GM12865 (cell line): ENCODE measurements around the gene PRSS21.

ENCODE experiments used
- DNase-seq: peaks from one replicate; pipeline ENCODE4 v3.0.0; 2010; ENCODE audit warnings: low read depth
- H3K4me3 ChIP-seq: 2 replicates; pipeline ENCODE4 v1.5.1; 2011; ENCODE audit warnings: mild to moderate bottlenecking, low read depth, low read length, control low read depth
- CTCF ChIP-seq: IDR thresholded peaks from 2 replicates; pipeline ENCODE4 v1.5.1; 2011; ENCODE audit warnings: low read length, control low read depth, low read depth, inconsistent platforms; ENCODE audit not compliant: insufficient read depth; ENCODE audit errors: missing control alignments

Gene PRSS21

GRCh38 chr16:2820836-2821486 is 3.9 kb downstream of the PRSS21 start:
- H3K4me3 ChIP-seq, result no peak overlapping the region
- TF ChIP-seq CTCF, result no peak
- DNase-seq, result no peak

- no peak for DNase-seq
- H3K4me3 ChIP-seq, result no peak overlapping the region
- no peak for TF ChIP-seq CTCF
These were observed 4.6 kb downstream of the PRSS21 start for GRCh38 chr16:2821487-2822157.

- no peak overlapping the region for H3K4me3 ChIP-seq
- TF ChIP-seq CTCF, result no peak
- no peak for DNase-seq
These were observed 5.1 kb downstream of the PRSS21 start for GRCh38 chr16:2822158-2822495.

GRCh38 chr16:2822496-2822895 is 5.5 kb downstream of the PRSS21 start:
- TF ChIP-seq CTCF, result no peak
- no peak for DNase-seq
- H3K4me3 ChIP-seq, result no peak overlapping the region

GRCh38 chr16:2824626-2825025 is 7.6 kb downstream of the PRSS21 start:
- DNase-seq, result no peak
- TF ChIP-seq CTCF, result no peak
- no peak overlapping the region for H3K4me3 ChIP-seq

GRCh38 chr16:2825049-2825742 is 8.2 kb downstream of the PRSS21 start:
- DNase-seq, result no peak
- H3K4me3 ChIP-seq, result no peak overlapping the region
- TF ChIP-seq CTCF, result no peak
